Skin of body (tissue), 2 donors: ENCODE measurements around the gene EBF3. TPM values are rescaled to one million over a fixed set of nuclear protein-coding genes. Genes with fewer than 3 reads are reported as not detected.

Source experiments
- DNase-seq: peaks from one replicate; lab custom pipeline; 2025; lab: John Stamatoyannopoulos, UW
- total RNA-seq: library from RNA; depleted of rRNA; stranded (reverse); fragments of >200 nt; gene quantifications from one replicate; pipeline ENCODE4 v1.2.3, GENCODE V29; 2014

Gene EBF3
- total RNA-seq, 1 donor from 2014 or later: 19.5 TPM

- no peak for DNase-seq
Observed at GRCh38 chr10:129892548-129893052, 71.5 kb downstream of the EBF3 start.

GRCh38 chr10:129891806-129892205 lies 72.3 kb downstream of the EBF3 start:
- DNase-seq: no peak

- no peak for DNase-seq
Observed at GRCh38 chr10:129890170-129890569, 73.9 kb downstream of the EBF3 start.

- DNase-seq: no peak
Observed at GRCh38 chr10:129888784-129889616, 75.1 kb downstream of the EBF3 start.

- no peak for DNase-seq
Observed at GRCh38 chr10:129887986-129888783, 75.9 kb downstream of the EBF3 start.

- DNase-seq: no peak
Observed at GRCh38 chr10:129887381-129887905, 76.6 kb downstream of the EBF3 start.

- no peak for DNase-seq
Observed at GRCh38 chr10:129886263-129886662, 77.8 kb downstream of the EBF3 start.

- no peak for DNase-seq
Observed at GRCh38 chr10:129885526-129885925, 78.5 kb downstream of the EBF3 start.

GRCh38 chr10:129884398-129885078 lies 79.5 kb downstream of the EBF3 start:
- DNase-seq: no peak

- no peak for DNase-seq
Observed at GRCh38 chr10:129883626-129884397, 80.3 kb downstream of the EBF3 start.

GRCh38 chr10:129883029-129883428 lies 81.0 kb downstream of the EBF3 start:
- DNase-seq: no peak

- no peak for DNase-seq
Observed at GRCh38 chr10:129882291-129883010, 81.6 kb downstream of the EBF3 start.

- no peak for DNase-seq
Observed at GRCh38 chr10:129881641-129882040, 82.4 kb downstream of the EBF3 start.

- no peak for DNase-seq
Observed at GRCh38 chr10:129880191-129880870, 83.7 kb downstream of the EBF3 start.

- no peak for DNase-seq
Observed at GRCh38 chr10:129879655-129880054, 84.4 kb downstream of the EBF3 start.

GRCh38 chr10:129878835-129879234 lies 85.2 kb downstream of the EBF3 start:
- no peak for DNase-seq

GRCh38 chr10:129877773-129878371 lies 86.2 kb downstream of the EBF3 start:
- DNase-seq: no peak

- DNase-seq: no peak
Observed at GRCh38 chr10:129876838-129877237, 87.2 kb downstream of the EBF3 start.
